Measurements from ENCODE around the gene CCDC54.

The CCDC54 gene

GRCh38 chr3:107395066-107395465 lies 17.8 kb downstream of the CCDC54 start:
- DNase-seq = no peak

GRCh38 chr3:107401301-107401700 lies 24.1 kb downstream of the CCDC54 start:
- no peak for DNase-seq

GRCh38 chr3:107402214-107402613 lies 25.0 kb downstream of the CCDC54 start:
- no peak for DNase-seq

- DNase-seq = no peak
Observed at GRCh38 chr3:107404727-107405469, 27.7 kb downstream of the CCDC54 start.

- DNase-seq = no peak
Observed at GRCh38 chr3:107407355-107407754, 30.1 kb downstream of the CCDC54 start.

- no peak for DNase-seq
Observed at GRCh38 chr3:107408513-107408912, 31.3 kb downstream of the CCDC54 start.

- DNase-seq = no peak
Observed at GRCh38 chr3:107409365-107409764, 32.1 kb downstream of the CCDC54 start.

- DNase-seq = no peak
Observed at GRCh38 chr3:107410606-107411005, 33.4 kb downstream of the CCDC54 start.

- no peak for DNase-seq
Observed at GRCh38 chr3:107411056-107411455, 33.8 kb downstream of the CCDC54 start.

- DNase-seq = no peak
Observed at GRCh38 chr3:107411779-107412178, 34.5 kb downstream of the CCDC54 start.

GRCh38 chr3:107412376-107412775 lies 35.1 kb downstream of the CCDC54 start:
- DNase-seq = no peak

- no peak for DNase-seq
Observed at GRCh38 chr3:107413264-107413663, 36.0 kb downstream of the CCDC54 start.

- DNase-seq = no peak
Observed at GRCh38 chr3:107414325-107414964, 37.2 kb downstream of the CCDC54 start.

- DNase-seq = no peak
Observed at GRCh38 chr3:107416138-107416537, 38.9 kb downstream of the CCDC54 start.

- DNase-seq = no peak
Observed at GRCh38 chr3:107416886-107417285, 39.6 kb downstream of the CCDC54 start.

GRCh38 chr3:107421170-107421792 lies 44.0 kb downstream of the CCDC54 start:
- peak; percentile 55 for DNase-seq

GRCh38 chr3:107421881-107422280 lies 44.6 kb downstream of the CCDC54 start:
- DNase-seq = no peak

GRCh38 chr3:107425033-107425432 lies 47.8 kb downstream of the CCDC54 start:
- no peak for DNase-seq

GRCh38 chr3:107426223-107426622 lies 49.0 kb downstream of the CCDC54 start:
- no peak for DNase-seq

Measured in KG1 (cell line).